Right renal pelvis (tissue), 4 donors: Measurements from ENCODE around the gene CD274. TPM values are rescaled to one million over a fixed set of nuclear protein-coding genes. Genes with fewer than 3 reads are reported as not detected.
A peak's percentile ranks its signal among the peaks of the same experiment; 100 is the strongest.
"Not testable (repeated sequence)": the region's sequence is repeated elsewhere in the genome, so short reads cannot be mapped to it uniquely, and the experiment has no call there.

Source experiments
- DNase-seq, 4 donors: peaks; one replicate each; pipeline ENCODE4 v3.0.0-alpha.2; 2013; ENCODE audit warnings: low read depth in 4 of 4, low spot score in 3 of 4, missing footprints in 1 of 4
- polyA plus RNA-seq, 4 donors: library from polyadenylated mRNA; unstranded; fragments of 120-200 nt; gene quantifications; one replicate each; pipeline ENCODE4 v1.2.1, GENCODE V29; 2013; ENCODE audit not compliant: insufficient read length in 4 of 4

Gene CD274
- polyA plus RNA-seq, 4 donors: 0.35 to 1.5 (median 0.91) TPM

- no peak for DNase-seq
Measured at GRCh38 chr9:5493679-5494511, 43.6 kb downstream of the CD274 start.

DNA sequence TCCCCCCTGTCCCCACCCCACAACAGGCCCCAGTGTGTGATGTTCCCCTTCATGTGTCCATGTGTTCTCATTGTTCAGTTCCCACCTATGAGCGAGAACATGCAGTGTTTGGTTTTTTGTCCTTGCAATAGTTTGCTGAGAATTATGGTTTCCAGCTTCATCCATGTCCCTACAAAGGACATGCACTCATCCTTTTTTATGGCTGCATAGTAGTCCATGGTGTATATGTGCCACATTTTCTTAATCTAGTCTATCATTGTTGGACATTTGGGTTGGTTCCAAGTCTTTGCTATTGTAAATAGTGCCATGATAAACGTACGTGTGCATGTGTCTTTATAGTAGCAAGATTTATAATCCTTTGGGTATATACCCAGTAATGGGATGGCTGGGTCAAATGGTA, 44.4 kb downstream of the CD274 start:
- DNase-seq: not testable (repeated sequence)

DNA sequence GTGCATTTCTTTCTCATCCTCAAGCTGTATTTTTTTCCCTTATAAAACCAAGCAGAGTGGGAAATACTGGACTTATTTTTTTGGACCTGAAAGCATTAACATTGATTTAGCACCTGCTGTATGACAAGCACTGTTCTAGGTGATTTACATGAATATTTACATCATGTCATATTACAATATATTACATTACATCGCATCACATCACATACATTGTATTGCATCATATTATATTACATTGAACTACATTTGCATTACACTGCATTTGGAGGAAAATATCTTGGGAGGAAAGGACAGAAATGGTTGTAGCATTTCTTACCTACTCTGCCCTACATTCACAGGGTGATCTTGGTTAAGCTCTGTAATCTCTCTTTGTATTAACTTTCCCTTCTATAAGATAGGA, 48.8 kb downstream of the CD274 start:
- no peak for DNase-seq

DNA sequence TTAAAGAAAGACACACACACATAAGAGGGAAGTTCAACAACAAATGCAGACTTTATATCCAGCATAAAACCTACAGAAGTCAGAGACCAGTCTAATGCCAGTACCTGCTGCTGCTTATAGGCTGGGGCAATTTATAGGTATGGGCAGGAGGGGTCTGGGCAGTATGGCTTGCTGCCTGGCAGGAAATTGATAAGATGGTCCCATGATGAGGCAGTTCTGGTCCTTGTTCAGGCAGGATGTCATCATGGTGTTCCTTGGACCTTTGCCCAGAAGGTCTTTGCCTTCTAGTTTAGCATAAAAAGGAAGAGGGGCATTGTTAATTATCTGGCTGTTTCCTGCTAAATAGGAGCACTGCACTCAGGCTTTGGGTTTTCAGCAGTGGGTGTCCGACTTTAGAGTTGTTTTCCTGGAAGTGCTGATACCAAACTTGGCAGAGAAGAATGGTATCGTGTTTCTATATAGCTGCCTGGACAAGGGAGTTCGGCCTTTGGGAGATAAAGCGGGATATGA, 49.6 kb downstream of the CD274 start:
- peak in 3 of 4 donors; percentile 4 to 10 (median 7) for DNase-seq

DNA sequence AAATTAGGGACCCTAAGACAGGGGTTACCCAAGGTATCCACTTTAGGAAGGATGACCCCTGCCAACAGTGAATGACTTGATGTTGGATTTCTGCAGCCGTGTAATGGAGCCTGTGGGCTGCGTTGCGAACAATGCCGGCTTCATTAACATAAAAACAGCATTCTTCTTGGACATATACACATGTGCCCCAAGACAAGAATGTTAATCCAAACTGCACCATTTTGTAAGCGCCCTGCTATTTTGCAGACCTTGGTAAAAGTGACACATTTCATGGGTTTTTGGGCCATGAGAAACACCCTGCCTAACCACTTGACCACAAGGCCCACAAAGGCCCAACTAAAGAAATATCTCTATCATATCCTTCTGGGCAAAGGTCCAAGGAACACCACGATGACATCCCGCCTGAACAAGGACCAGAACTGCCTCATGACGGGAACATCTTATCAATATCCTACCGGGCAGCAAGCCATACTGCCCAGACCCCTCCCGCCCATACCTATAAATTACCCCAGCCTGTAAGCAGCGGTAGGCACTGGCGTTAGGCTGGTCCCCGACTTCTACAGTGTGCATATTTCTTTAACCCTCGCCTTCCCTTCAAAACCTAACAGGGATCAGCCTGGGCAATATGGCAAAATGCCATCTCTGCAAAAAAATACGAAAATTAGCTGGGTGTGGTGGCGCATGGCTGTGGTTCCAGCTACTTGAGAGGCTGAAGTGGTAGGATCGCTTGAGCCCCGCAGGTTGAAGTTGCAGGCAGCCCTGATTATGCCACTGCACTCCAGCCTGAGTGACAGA, 50.3 kb downstream of the CD274 start:
- no peak for DNase-seq

GRCh38 chr9:5502553-5502952, 52.2 kb downstream of the CD274 start:
- DNase-seq: no peak

DNA sequence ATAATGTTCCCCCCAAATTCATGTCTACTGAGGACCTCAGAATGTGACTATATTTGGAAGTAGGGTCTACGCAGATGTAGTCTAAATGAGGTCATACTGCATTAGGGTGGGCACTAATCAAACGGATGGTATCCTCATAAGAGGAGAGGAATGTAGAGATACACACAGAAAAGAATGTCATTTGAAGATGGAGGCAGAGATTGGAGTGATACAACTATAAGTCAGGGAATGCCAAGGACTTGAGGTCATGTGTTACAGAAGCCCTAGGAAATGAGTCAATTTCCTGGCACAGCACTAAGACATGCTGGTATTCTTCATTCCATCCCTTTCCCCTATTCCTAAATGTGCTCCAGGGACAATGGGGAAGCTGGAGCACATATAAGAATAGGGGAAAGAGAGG, 59.2 kb downstream of the CD274 start:
- DNase-seq: no peak

- no peak for DNase-seq
Measured at GRCh38 chr9:5510360-5510931, 60.1 kb downstream of the CD274 start, which contains the start of gene PDCD1LG2. Gene PDCD1LG2 (plus strand): TSS chr9:5510531. CDS start chr9:5522547, 12,016 bp downstream.

- DNase-seq: no peak
Measured at GRCh38 chr9:5510989-5511388, 60.6 kb downstream of the CD274 start.

DNA sequence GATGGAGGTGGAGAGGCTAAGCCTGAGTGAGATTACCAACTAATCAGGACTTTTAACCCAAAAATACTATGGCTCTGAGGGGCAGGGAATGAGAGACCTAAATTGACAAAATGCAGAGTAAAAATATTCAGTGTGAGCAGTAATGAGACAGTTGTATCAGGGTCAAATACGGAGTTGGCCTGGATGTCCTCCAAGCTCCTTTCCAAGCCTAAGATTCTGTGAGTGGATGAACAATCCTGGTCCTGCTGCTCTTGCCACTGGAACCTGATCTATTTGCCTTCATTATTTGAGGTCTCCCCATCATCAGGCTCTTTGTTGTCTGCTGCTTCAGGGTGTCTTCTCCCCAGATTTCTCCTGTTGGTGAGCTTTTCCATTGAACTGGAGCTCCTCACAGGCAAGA, 61.1 kb downstream of the CD274 start:
- DNase-seq: no peak

- no peak for DNase-seq
Measured at GRCh38 chr9:5511935-5512580, 61.7 kb downstream of the CD274 start.

DNA sequence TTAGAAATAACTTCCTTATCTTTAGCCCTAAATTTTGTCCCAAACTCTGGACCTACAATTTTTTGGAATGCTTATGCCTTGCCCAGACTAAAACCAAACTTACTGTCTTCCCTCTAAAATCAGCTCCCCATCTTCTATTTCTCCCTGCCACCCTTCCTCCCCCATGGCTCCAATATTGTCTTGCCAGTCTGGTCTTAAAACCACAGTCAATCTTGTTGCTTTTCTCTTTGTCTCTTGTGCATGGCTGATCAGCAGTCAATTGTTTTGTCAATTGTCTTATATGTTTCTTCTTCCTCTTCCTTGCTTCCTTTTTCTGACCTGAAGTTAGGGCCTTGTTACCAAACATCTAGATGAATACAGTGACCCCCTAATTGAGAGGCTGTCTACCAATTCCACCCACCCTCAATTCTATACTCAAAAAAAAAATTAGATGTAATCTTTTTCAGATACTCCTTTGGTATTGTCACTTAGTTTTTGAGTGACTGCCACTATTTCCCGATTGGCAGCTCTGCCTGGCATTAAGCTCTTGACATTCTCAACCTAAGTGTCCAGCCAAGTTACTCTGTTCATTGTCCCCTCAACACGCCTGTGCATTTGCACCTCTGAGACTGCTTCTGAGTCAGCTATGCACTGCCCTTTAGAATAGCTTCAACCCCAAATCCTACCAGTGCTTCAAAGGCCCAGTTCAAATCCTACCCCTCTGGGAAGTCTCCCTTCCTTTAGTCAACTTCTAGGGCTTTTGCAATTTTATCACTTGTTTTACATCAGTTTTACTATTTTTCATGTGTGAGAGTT, 62.5 kb downstream of the CD274 start:
- DNase-seq: no peak

DNA sequence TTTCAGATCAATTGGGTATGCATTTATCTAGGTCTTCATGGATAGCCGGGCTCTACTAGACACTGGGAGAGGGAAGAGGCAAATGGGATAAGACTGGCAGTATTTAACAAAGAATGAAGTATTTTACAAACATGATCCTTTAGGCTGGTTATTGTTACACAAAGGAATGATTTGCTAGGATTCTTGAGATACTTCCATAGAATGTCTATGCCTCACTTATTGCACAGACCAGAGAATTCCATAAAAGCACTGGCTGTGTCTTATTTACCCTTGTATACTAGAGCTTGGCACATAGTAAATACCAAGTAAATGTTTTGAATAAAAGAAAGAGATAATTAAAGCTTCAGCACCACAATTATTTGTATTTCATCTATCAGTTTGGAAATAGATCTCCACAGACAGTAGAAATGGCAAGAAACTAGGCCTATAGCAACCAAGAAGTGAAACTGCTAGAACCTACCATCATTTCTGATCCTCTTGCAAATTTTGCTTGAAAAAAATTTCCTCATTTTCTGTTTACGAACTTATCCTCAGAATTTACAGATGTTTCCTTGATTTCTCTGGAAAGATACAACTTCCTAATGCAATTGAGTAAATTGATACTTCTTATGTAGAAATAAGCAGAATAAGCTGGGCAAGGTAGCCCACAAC, 63.7 kb downstream of the CD274 start:
- no peak for DNase-seq

- DNase-seq: no peak
Measured at GRCh38 chr9:5514617-5515260, 64.4 kb downstream of the CD274 start.

DNA sequence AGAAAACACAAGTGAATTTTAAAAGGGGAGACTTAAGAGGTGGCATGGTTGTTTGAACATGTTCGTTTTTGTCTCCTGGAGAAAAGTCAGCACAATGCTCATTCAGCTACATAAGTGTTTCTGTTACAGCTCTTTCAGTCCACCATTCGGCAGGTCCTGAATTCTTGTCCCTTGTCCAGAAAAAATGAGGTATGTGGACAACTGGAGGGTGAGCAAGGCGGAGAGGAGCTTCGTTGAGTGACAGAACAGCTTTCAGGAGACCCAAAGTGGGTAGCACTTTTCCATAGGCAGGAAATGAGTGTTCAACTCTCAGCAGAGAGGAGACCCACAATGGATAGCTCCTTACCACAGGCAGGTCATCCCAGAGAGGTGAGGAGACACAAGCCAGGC, 64.9 kb downstream of the CD274 start:
- no peak for DNase-seq

GRCh38 chr9:5516453-5517220, 66.3 kb downstream of the CD274 start:
- DNase-seq: no peak

DNA sequence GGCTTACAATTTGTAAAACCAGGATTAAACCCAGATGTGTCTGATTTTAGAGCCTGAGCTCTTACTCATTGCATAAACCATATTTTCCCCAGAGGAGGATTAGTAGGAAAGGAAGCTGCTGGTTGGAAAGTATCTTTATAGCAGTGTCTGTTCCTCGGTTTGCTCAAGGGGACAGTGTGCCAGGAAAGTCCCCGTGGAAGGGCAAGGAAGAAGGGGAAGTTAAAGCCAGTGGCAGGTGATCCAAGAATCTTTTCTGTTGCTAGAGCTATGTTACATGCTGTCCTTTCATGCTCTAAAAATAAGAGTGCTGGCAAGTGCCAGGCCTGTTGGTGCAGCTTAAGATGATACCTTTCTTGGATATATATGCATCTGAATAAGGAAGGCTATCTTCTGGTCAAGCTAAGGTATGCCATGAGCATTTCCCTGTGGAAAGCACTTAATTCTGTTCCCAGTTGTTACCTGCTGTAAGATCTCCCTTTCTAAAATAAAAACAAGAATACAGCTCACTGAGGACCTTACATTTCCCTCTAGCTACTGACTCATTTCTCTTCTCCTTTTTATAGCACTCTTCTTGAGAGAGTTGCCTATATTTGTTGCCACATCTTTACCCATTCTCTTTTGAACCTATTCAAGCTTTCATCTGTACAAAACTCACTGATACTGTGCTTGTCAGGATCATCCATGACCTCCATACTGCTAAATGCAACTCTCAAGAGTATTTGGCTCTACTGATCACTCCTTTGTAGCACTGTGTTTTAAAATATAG, 68.0 kb downstream of the CD274 start:
- no peak for DNase-seq
